Astrocyte (in vitro differentiated cells and primary cell): Measurements from ENCODE around the gene NFIL3. TPM values are rescaled to one million over a fixed set of nuclear protein-coding genes. Genes with fewer than 3 reads are reported as not detected.
A peak's percentile ranks its signal among the peaks of the same experiment; 100 is the strongest.

ENCODE experiments used
- DNase-seq: peaks from one replicate; pipeline ENCODE4 v3.0.0-alpha.2; 2010; ENCODE audit warnings: low read depth
- FAIRE-seq: peaks from 2 replicates; lab custom pipeline; 2011; peaks lifted over from hg19 to GRCh38; lab: Jason Lieb, UNC
- H2AFZ ChIP-seq: 2 replicates; pipeline ENCODE4 v1.6.0; 2012; ENCODE audit warnings: low read depth, low read length, inconsistent platforms
- H3K27ac ChIP-seq: 2 replicates; pipeline ENCODE4 v1.5.1; 2011; ENCODE audit warnings: low read depth, low read length, inconsistent platforms
- H3K27me3 ChIP-seq: 2 replicates; pipeline ENCODE4 v1.6.0; 2011; ENCODE audit warnings: low read length, inconsistent platforms; ENCODE audit not compliant: insufficient read depth
- H3K36me3 ChIP-seq: 2 replicates; pipeline ENCODE4 v1.5.1; 2011; ENCODE audit warnings: low read length, inconsistent platforms; ENCODE audit not compliant: insufficient read depth
- H3K4me1 ChIP-seq: 2 replicates; pipeline ENCODE4 v1.5.1; 2011; ENCODE audit warnings: low read length, inconsistent platforms; ENCODE audit not compliant: insufficient read depth
- H3K4me2 ChIP-seq: 2 replicates; pipeline ENCODE4 v1.6.0; 2012; ENCODE audit warnings: low read length, inconsistent platforms
- H3K4me3 ChIP-seq: 2 replicates; pipeline ENCODE4 v1.5.1; 2011; ENCODE audit warnings: low read depth, mild to moderate bottlenecking, low read length, inconsistent platforms; ENCODE audit not compliant: insufficient read depth
- H3K79me2 ChIP-seq: 2 replicates; pipeline ENCODE4 v1.6.0; 2012; ENCODE audit warnings: mild to moderate bottlenecking, low read length, inconsistent platforms; ENCODE audit not compliant: insufficient read depth
- H3K9ac ChIP-seq: 2 replicates; pipeline ENCODE4 v1.6.0; 2012; ENCODE audit warnings: mild to moderate bottlenecking, low read length, inconsistent platforms
- H3K9me3 ChIP-seq: 2 replicates; pipeline ENCODE4 v1.5.1; 2012; ENCODE audit warnings: low read depth, mild to moderate bottlenecking, low read length, inconsistent platforms; ENCODE audit not compliant: insufficient read depth
- H4K20me1 ChIP-seq: 2 replicates; pipeline ENCODE4 v1.6.0; 2012; ENCODE audit warnings: low read length, inconsistent platforms; ENCODE audit not compliant: insufficient read depth
- H3K27ac Mint-ChIP-seq: one replicate; pipeline ENCODE4 v1.8.0; 2021; ENCODE audit warnings: mild to moderate bottlenecking, mixed read lengths; ENCODE audit not compliant: unreplicated experiment
- H3K27me3 Mint-ChIP-seq: one replicate; pipeline ENCODE4 v1.8.0; 2021; ENCODE audit warnings: low read depth, mixed read lengths; ENCODE audit not compliant: unreplicated experiment
- H3K36me3 Mint-ChIP-seq: one replicate; pipeline ENCODE4 v1.8.0; 2021; ENCODE audit warnings: low read depth, mixed read lengths; ENCODE audit not compliant: unreplicated experiment
- H3K4me1 Mint-ChIP-seq: one replicate; pipeline ENCODE4 v1.8.0; 2021; ENCODE audit warnings: low read depth, mixed read lengths; ENCODE audit not compliant: unreplicated experiment
- H3K4me3 Mint-ChIP-seq: one replicate; pipeline ENCODE4 v1.8.0; 2021; ENCODE audit warnings: mild to moderate bottlenecking, moderate library complexity, mixed read lengths; ENCODE audit not compliant: unreplicated experiment
- H3K9me3 Mint-ChIP-seq: one replicate; pipeline ENCODE4 v1.8.0; 2021; ENCODE audit warnings: mild to moderate bottlenecking, mixed read lengths; ENCODE audit not compliant: unreplicated experiment
- CTCF ChIP-seq: IDR thresholded peaks from 2 replicates; pipeline ENCODE4 v1.5.1; 2011; ENCODE audit warnings: low read depth, mild to moderate bottlenecking, inconsistent platforms, low read length, moderate library complexity; ENCODE audit not compliant: insufficient read depth
- EZH2 ChIP-seq: IDR thresholded peaks from 2 replicates; pipeline ENCODE4 v1.6.1; 2012; ENCODE audit warnings: mild to moderate bottlenecking, low read length, inconsistent platforms; ENCODE audit not compliant: insufficient read depth
- total RNA-seq: library from RNA; stranded (reverse); gene quantifications from 2 replicates; pipeline ENCODE4 v1.2.1, GENCODE V29; 2021

NFIL3 gene
- total RNA-seq, 1 donor from 2014 or later = 32.4 TPM

GRCh38 chr9:91359734-91360470 is 63.7 kb downstream of the NFIL3 start:
- Mint-ChIP-seq H3K9me3 (peaks cover 4% of the 10 kb centered on the region), H3K27ac (no peak overlapping the region)

GRCh38 chr9:91359083-91359482 is 64.5 kb downstream of the NFIL3 start:
- Mint-ChIP-seq H3K4me3 (no peak overlapping the region), H3K36me3 (no peaks in the 10 kb centered on the region), H3K27ac (no peak overlapping the region), H3K9me3 (peaks cover 4% of the 10 kb centered on the region), H3K27me3 (no peaks in the 10 kb centered on the region), H3K4me1 (peaks cover 3% of the 10 kb centered on the region)
- TF ChIP-seq EZH2 = no peak
- peaks cover 14% of the 10 kb centered on the region for H3K4me1 ChIP-seq
- no peak overlapping the region for H3K4me3 ChIP-seq
- no peaks in the 10 kb centered on the region for H3K27me3 ChIP-seq
- H3K9me3 ChIP-seq = no peaks in the 10 kb centered on the region
- H2AFZ ChIP-seq = no peak overlapping the region
- no peak overlapping the region for H3K9ac ChIP-seq
- peaks cover 3% of the 10 kb centered on the region for H3K36me3 ChIP-seq
- no peak for DNase-seq
- H3K79me2 ChIP-seq = peaks cover 40% of the 10 kb centered on the region
- no peak overlapping the region for H3K4me2 ChIP-seq
- H3K27ac ChIP-seq = no peak overlapping the region
- FAIRE-seq = no peak
- peaks cover 7% of the 10 kb centered on the region for H4K20me1 ChIP-seq

More at GRCh38 chr9:91359734-91360470, 63.7 kb downstream of the NFIL3 start:
- no peak overlapping the region for H3K27ac ChIP-seq
- H3K4me1 Mint-ChIP-seq = peaks cover 3% of the 10 kb centered on the region
- no peaks in the 10 kb centered on the region for H3K36me3 Mint-ChIP-seq
- no peaks in the 10 kb centered on the region for H3K9me3 ChIP-seq
- H3K36me3 ChIP-seq = peaks cover 3% of the 10 kb centered on the region
- no peak overlapping the region for H3K9ac ChIP-seq
- H4K20me1 ChIP-seq = peaks cover 7% of the 10 kb centered on the region
- peak overlapping the region; percentile 97 for H3K4me3 Mint-ChIP-seq
- FAIRE-seq (no peak), DNase-seq (no peak)
- H3K27me3 Mint-ChIP-seq = no peaks in the 10 kb centered on the region
- no peaks in the 10 kb centered on the region for H3K27me3 ChIP-seq
- no peak for TF ChIP-seq CTCF
- TF ChIP-seq EZH2 = no peak
- H3K79me2 ChIP-seq = peaks cover 40% of the 10 kb centered on the region
- peaks cover 14% of the 10 kb centered on the region for H3K4me1 ChIP-seq
- H3K4me2 ChIP-seq = peak overlapping the region; percentile 86
- no peak overlapping the region for H2AFZ ChIP-seq
- peak overlapping the region; percentile 74 for H3K4me3 ChIP-seq

Other genes with a start within 250 kb of the NFIL3 start
- 8.9 and 9.8 TPM in 2 replicates for gene AUH, start 61.9 kb downstream of the NFIL3 start, total RNA-seq